ENCODE data around the gene LONP1.
"Not testable (repeated sequence)": the region's sequence is repeated elsewhere in the genome, so short reads cannot be mapped to it uniquely, and the experiment has no call there.

Gene LONP1

DNA sequence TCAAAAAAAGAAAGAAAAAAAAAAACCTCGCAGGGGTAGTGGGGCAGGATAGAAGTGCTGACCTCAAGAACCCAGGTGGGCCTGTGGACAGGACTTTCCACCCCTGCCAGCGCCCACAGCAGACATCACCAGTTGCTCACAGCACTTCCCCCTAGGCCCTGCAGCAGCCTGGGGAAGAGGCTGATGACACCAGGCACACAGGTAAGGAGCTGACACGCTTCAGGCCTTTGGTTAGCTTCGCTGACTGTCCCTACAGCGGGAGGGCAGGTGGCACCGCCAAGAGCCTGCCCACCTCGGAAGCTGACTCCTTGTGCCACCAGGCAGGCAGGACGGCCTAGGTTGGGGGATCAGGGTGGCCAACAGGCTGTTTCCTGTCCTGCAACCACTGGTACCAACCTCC lies 8.9 kb downstream of the LONP1 start:
- DNase-seq (ENCODE audit: low spot score): no peak

- DNase-seq (ENCODE audit: low spot score): no peak
Measured at GRCh38 chr19:5707576-5708575, 12.1 kb downstream of the LONP1 start.

- no peak for DNase-seq (ENCODE audit: low spot score)
Measured at GRCh38 chr19:5706876-5707573, 12.9 kb downstream of the LONP1 start.

- DNase-seq (ENCODE audit: low spot score): no peak
Measured at GRCh38 chr19:5705552-5705951, 14.4 kb downstream of the LONP1 start.

DNA sequence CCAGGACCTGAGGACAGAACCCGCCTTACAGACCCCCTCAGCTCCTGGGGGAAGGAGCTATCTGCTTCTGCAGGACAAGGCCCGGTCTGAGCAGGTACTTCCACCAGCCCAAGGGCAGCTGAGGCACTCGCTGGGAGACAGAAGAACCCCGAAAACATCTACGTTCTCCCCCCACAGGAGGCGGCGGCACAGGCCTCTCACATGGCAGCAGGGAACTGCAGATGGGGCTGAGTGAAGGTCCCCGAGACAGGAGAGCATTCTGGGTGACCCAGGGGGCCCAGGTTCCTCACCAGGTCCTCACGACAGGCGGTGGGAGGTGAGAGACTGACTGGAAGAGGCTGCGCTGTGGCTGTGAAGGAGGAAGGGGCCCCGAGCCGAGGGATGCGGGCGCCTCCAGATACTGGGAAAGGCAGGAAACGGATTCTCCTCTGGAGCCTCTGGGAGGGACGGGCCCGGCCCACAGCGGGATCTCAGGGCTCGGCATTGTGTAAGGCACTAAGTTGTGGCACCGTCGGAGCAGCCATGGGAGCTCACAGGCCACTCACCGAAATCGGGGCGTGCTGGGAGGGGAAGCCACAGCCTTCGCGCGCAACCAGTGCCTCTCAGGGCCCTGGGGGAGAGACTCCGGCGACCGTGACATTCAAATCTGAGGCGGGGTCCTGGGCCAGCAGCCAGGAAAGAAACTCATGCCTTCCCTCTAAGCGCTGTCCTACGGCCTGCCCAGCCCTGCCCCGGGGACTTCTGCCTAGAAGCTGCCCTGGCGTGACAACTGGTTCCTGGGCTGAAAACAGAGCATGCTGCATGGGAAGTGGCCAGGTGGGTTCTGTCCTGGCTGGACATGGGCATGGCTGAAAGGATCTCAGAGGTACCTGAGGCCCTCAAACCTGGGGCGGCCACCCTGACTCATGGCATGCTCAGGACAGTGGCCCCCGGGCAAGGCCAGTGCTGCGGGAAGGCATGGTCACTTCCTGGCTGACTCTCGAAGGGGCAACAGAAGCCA lies 15.8 kb downstream of the LONP1 start:
- no peak for DNase-seq (ENCODE audit: low spot score)

GRCh38 chr19:5702053-5702410 lies 17.9 kb downstream of the LONP1 start:
- not testable (repeated sequence) for DNase-seq (ENCODE audit: low spot score)

GRCh38 chr19:5700455-5701092 lies 19.4 kb downstream of the LONP1 start:
- DNase-seq (ENCODE audit: low spot score): no peak

DNA sequence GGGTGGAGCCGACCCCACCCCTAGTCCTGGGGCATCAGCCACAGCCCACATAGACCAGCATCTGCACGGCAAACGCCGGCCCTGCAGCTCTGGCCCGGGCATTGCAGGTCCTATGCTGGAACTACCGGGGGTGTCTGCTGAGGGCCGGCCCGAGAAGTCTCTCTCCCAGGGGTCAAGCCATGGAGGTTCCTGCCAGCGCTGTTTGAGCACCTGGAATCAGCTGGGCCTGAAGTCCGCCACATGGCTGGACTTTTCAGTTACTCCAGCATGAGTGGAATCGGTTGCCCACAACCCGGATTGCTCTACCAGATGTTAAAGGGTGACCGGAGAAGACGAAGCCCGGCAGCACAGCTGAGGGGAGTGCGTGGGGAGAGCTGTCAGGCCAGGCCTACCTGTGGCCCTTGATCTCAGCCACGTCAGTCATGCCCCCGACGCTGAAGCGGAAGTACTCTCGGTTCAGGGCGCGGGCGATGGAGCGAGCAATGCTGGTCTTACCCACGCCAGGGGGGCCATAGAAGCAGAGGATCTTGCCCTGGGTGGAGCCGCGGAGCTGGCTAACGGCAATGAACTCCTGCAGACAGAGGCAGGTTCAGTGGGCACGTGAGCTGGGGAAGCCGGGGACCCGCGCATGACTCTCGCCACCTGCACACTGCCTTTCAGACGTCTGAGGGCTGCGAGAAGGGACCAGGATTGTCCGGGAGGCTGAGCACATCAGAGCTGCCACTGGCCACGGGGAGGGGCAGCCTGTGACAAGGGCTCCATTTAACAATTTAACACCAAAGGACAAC lies 21.1 kb downstream of the LONP1 start:
- no peak for DNase-seq (ENCODE audit: low spot score)

DNA sequence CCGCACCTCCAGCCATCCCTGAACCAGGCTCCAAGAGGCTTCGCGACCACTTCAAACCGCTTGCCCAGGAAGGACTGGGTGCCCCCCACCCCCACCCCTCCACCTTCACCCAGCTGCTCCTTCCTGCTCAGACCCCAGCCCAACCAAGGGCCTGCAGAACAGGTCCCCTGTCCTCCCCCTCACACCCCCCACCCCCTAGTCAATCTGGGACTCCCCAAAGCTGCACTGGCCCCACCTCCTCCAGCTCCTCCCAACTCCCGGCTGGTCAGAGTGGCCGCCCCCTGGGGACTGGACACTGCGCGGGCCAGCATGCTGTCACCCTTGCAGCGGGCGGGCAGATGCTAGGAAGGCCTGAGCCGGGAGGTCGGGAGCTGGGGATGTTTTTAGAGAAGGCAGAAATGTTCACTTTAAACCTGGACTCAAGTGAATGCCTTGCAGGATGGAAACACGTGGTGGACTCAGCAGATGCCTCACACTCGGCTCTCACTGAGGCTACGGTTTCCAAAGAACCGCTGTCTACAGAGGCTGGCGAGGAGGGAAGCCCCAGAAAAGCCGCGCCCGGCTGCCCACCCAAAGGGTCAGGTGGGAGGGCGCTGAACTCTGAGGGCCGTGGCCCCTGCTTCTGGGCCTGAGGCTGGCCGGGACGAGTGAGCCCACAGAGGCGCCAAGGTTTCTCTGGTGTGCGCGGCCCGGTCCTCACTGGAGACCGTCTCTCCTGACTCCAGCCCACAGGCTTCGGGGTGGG lies 21.9 kb downstream of the LONP1 start:
- DNase-seq (ENCODE audit: low spot score): no peak

GRCh38 chr19:5697022-5697889 lies 22.7 kb downstream of the LONP1 start:
- no peak for DNase-seq (ENCODE audit: low spot score)

DNA sequence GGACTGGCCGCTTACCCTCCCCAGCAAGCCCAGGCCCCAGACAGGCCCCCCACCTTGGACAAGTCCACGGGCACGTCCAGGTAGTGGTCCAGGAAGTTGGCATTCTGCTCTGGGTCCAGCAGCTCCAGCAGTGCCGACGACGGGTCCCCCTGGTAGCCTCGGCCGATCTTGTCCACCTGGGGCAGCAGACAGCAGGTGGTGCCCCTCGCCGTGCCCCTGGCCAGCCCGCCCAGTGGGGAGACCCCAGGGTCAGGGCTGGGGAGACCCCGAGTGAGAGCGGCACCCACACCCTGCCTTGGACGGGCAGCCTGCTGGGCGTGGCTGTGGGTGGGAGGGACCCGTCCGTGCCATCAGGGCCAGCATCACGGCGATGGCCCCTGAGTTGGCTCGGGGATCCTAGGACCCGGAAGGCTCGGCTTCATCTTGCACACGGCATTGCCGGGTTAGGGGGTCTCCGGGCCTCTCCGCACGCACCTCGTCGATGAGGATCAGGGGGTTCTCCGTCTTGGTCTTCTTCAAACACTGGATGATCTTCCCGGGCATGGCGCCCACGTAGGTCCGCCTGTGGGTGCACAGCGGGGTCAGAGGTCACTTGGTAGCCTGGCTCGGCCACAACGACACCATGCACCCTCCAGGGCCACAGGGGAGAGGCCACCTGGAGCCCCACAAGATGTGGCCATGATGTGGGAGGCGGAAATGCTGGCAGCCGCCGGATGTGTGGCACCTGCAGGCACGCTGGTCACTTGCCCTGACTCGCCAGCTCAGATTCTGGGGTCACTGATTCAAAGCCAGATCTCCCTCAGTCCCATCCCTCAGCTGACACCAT lies 23.5 kb downstream of the LONP1 start:
- DNase-seq (ENCODE audit: low spot score): no peak

DNA sequence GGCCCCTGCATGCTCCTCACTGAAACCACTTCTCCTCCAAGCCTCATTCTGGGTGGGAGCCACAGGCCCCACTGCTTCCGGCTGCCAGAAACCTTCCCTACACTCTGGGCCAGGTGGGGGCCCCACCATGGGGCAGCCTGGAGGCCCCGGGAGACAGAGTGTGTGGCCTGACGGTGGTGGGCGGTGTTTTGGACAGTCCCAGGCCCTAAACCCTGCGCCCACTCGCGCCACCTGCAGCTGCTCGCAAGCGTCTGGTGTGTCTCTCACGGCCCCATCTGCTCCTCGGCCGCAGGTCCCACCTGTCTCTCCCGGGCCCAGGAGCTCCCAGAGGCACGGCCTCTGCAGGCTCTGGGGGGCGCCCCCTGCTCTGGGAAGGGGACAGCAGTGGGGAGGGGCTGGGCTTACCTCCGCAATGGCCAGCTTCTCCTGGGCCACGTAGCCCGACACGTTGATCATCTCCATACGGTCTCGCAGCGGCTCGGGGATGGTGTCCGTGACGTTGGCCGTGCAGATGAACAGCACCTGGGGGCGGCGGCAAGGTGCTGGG lies 24.2 kb downstream of the LONP1 start:
- DNase-seq (ENCODE audit: low spot score): no peak

GRCh38 chr19:5694956-5695648 lies 24.8 kb downstream of the LONP1 start:
- DNase-seq (ENCODE audit: low spot score): no peak

DNA sequence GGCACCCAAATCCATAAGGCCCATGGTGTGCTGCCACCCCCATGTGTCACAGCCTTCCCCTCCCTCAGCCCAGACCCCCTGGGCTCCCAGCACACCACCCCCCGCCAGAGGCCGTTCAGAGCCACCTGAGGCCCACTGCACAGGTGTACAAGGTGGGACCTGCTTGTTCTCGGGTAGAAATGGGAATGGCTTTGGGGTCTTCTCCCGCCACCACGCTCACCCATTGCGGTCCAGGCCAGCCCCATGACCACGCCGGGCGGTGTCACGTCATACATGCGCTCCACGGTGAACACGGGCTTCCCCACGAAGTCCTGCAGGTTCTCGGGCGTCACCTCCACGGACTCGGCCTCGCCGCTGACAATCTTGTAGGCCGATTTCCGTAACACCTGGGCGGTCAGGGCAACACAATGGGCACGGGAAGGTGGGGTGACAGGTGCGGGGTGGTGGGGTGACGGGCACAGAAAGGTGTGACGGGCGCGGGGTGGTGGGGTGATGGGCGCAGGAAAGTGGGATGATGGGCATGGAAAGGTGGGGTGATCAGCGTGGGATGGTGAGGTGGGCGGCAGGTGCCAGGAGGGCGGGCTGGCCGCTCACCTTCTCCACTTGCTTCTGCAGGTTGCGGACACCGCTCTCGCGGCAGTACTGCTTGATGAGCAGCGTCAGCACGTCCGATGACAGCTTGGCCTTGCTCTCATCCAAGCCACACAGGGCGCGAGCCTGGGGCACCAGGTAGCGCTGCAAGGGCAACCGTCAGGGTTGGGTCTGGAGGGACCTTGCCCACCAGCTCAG lies 25.6 kb downstream of the LONP1 start:
- DNase-seq (ENCODE audit: low spot score): no peak

DNA sequence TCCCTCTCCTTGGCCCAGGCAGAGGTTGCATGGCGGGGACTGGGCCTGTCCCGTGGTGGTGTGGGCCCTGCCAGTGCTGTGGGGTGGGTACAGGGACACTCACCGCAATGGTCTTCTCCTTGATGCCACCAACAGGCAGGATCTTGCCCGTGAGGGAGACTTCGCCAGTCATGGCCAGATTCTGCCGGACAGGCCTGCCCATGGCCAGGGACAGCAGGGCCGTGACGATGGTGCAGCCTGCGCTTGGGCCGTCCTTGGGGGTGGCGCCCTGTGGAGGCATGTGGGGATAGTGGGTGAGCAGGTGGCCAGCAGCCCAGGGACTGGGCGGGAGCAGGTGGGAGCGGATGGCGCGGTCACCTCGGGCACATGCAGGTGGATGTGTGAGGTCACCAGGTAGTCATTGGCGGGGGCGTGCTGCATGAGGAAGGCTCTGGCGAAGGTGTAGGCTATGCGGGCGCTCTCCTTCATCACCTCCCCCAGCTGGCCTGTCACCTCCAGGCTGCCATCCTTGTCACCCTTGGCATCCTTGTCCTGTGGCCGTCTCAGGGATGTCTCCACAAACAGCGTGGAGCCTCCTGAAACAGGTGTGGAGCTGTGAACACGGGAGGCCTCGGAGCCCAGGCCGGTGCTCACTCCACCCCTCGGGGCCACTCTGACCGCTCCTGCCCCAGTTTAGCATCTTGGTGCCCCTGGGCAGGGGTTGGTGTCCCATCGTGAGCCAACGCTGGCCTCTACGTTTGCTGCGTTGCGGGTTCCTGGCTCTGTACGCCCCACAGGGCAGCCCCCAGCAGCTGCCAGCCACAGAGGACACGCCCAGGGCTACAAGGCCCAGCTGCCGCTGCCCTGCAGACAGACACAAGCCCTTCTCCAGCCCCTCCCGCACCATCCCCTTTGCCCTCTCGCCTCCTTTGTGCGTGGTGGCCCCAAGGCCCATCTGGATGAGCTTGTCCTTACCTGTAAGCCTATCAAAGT lies 26.5 kb downstream of the LONP1 start:
- no peak for DNase-seq (ENCODE audit: low spot score)

All from AG08395 (cell line).